ENCODE data around the gene SYNDIG1. TPM values are rescaled to one million over a fixed set of nuclear protein-coding genes. Genes with fewer than 3 reads are reported as not detected.

Gene SYNDIG1
- total RNA-seq, 1 donor from 2014 or later = 0.19 TPM

- no peak for TF ChIP-seq CTCF (IDR thresholded peaks at IDR 0.05; ENCODE audit: unreplicated experiment)
- Mint-ChIP-seq H3K4me1 (ENCODE audit: low read depth) (peaks cover 3% of the 10 kb centered on the region), H3K27ac (no peak overlapping the region), H3K4me3 (ENCODE audit: low read depth) (no peak overlapping the region), H3K9me3 (ENCODE audit: low read depth) (no peaks in the 10 kb centered on the region), H3K36me3 (ENCODE audit: insufficient read depth) (no peaks in the 10 kb centered on the region), H3K27me3 (peaks cover 52% of the 10 kb centered on the region)
- DNase-seq (ENCODE audit: low spot score, unreplicated experiment) = no peak
Observed at GRCh38 chr20:24458436-24458835, 11.0 kb upstream of the SYNDIG1 start.

GRCh38 chr20:24459733-24460132 lies 9.7 kb upstream of the SYNDIG1 start:
- no peak overlapping the region for H3K27ac Mint-ChIP-seq
- H3K9me3 Mint-ChIP-seq (ENCODE audit: low read depth) = no peaks in the 10 kb centered on the region
- H3K4me3 Mint-ChIP-seq (ENCODE audit: low read depth) = no peak overlapping the region
- TF ChIP-seq CTCF (IDR thresholded peaks at IDR 0.05; ENCODE audit: unreplicated experiment) = no peak
- no peak for DNase-seq (ENCODE audit: low spot score, unreplicated experiment)
- peaks cover 1% of the 10 kb centered on the region for H3K4me1 Mint-ChIP-seq (ENCODE audit: low read depth)
- H3K36me3 Mint-ChIP-seq (ENCODE audit: insufficient read depth) = no peaks in the 10 kb centered on the region
- H3K27me3 Mint-ChIP-seq = peaks cover 58% of the 10 kb centered on the region

GRCh38 chr20:24460712-24461111 lies 8.7 kb upstream of the SYNDIG1 start:
- H3K27ac Mint-ChIP-seq = no peak overlapping the region

GRCh38 chr20:24461848-24462247 lies 7.6 kb upstream of the SYNDIG1 start:
- no peak for TF ChIP-seq CTCF (IDR thresholded peaks at IDR 0.05; ENCODE audit: unreplicated experiment)
- no peak overlapping the region for H3K4me3 Mint-ChIP-seq (ENCODE audit: low read depth)
- no peaks in the 10 kb centered on the region for H3K9me3 Mint-ChIP-seq (ENCODE audit: low read depth)
- DNase-seq (ENCODE audit: low spot score, unreplicated experiment) = no peak
- no peaks in the 10 kb centered on the region for H3K36me3 Mint-ChIP-seq (ENCODE audit: insufficient read depth)
- no peak overlapping the region for H3K27ac Mint-ChIP-seq
- H3K27me3 Mint-ChIP-seq = peaks cover 64% of the 10 kb centered on the region
- H3K4me1 Mint-ChIP-seq (ENCODE audit: low read depth) = no peaks in the 10 kb centered on the region

More at GRCh38 chr20:24460712-24461111, 8.7 kb upstream of the SYNDIG1 start:
- Mint-ChIP-seq H3K27me3 (peaks cover 62% of the 10 kb centered on the region), H3K4me3 (ENCODE audit: low read depth) (no peak overlapping the region), H3K9me3 (ENCODE audit: low read depth) (no peaks in the 10 kb centered on the region), H3K4me1 (ENCODE audit: low read depth) (no peaks in the 10 kb centered on the region), H3K36me3 (ENCODE audit: insufficient read depth) (no peaks in the 10 kb centered on the region)
- no peak for DNase-seq (ENCODE audit: low spot score, unreplicated experiment)
- no peak for TF ChIP-seq CTCF (IDR thresholded peaks at IDR 0.05; ENCODE audit: unreplicated experiment)

GRCh38 chr20:24462460-24463010 lies 6.9 kb upstream of the SYNDIG1 start:
- Mint-ChIP-seq H3K27ac (no peak overlapping the region), H3K4me3 (ENCODE audit: low read depth) (no peak overlapping the region), H3K36me3 (ENCODE audit: insufficient read depth) (no peaks in the 10 kb centered on the region), H3K9me3 (ENCODE audit: low read depth) (no peaks in the 10 kb centered on the region), H3K4me1 (ENCODE audit: low read depth) (peaks cover under 1% of the 10 kb centered on the region), H3K27me3 (peaks cover 65% of the 10 kb centered on the region)
- no peak for TF ChIP-seq CTCF (IDR thresholded peaks at IDR 0.05; ENCODE audit: unreplicated experiment)
- no peak for DNase-seq (ENCODE audit: low spot score, unreplicated experiment)

All from progenitor cell of endocrine pancreas (in vitro differentiated cells).